Measurements from ENCODE around the gene C4orf33. TPM values are rescaled to one million over a fixed set of nuclear protein-coding genes. Genes with fewer than 3 reads are reported as not detected.

The C4orf33 gene
- total RNA-seq, 1 donor from 2014 or later, result 8.5 TPM

GRCh38 chr4:129131343-129131742, 35.4 kb downstream of the C4orf33 start:
- no peak for DNase-seq (ENCODE audit: low read depth)
- H3K27me3 ChIP-seq (ENCODE audit: control insufficient read depth, insufficient read depth, low read length), result no peaks in the 10 kb centered on the region
- no peaks in the 10 kb centered on the region for H3K36me3 ChIP-seq (ENCODE audit: control insufficient read depth, insufficient read depth, low read length)
- no peak overlapping the region for H3K4me3 ChIP-seq (ENCODE audit: low read depth, low read length)
- TF ChIP-seq CTCF (IDR thresholded peaks at IDR 0.05; ENCODE audit: insufficient read depth, low read length, poor library complexity, severe bottlenecking), result no peak

- Histone ChIP-seq H3K27me3 (ENCODE audit: control insufficient read depth, insufficient read depth, low read length) (no peaks in the 10 kb centered on the region), H3K36me3 (ENCODE audit: control insufficient read depth, insufficient read depth, low read length) (no peaks in the 10 kb centered on the region), H3K4me3 (ENCODE audit: low read depth, low read length) (no peak overlapping the region)
- DNase-seq (ENCODE audit: low read depth), result no peak
- TF ChIP-seq CTCF (IDR thresholded peaks at IDR 0.05; ENCODE audit: insufficient read depth, low read length, poor library complexity, severe bottlenecking), result no peak
Observed at GRCh38 chr4:129136433-129136832, 40.5 kb downstream of the C4orf33 start.

- no peaks in the 10 kb centered on the region for H3K36me3 ChIP-seq (ENCODE audit: control insufficient read depth, insufficient read depth, low read length)
- no peaks in the 10 kb centered on the region for H3K27me3 ChIP-seq (ENCODE audit: control insufficient read depth, insufficient read depth, low read length)
- DNase-seq (ENCODE audit: low read depth), result no peak
- no peak overlapping the region for H3K4me3 ChIP-seq (ENCODE audit: low read depth, low read length)
- no peak for TF ChIP-seq CTCF (IDR thresholded peaks at IDR 0.05; ENCODE audit: insufficient read depth, low read length, poor library complexity, severe bottlenecking)
Observed at GRCh38 chr4:129138810-129139496, 43.0 kb downstream of the C4orf33 start.

- Histone ChIP-seq H3K27me3 (ENCODE audit: control insufficient read depth, insufficient read depth, low read length) (no peaks in the 10 kb centered on the region), H3K4me3 (ENCODE audit: low read depth, low read length) (no peak overlapping the region), H3K36me3 (ENCODE audit: control insufficient read depth, insufficient read depth, low read length) (no peaks in the 10 kb centered on the region)
- no peak for TF ChIP-seq CTCF (IDR thresholded peaks at IDR 0.05; ENCODE audit: insufficient read depth, low read length, poor library complexity, severe bottlenecking)
- DNase-seq (ENCODE audit: low read depth), result no peak
Observed at GRCh38 chr4:129140521-129140920, 44.6 kb downstream of the C4orf33 start.

GRCh38 chr4:129143359-129143758, 47.4 kb downstream of the C4orf33 start:
- Histone ChIP-seq H3K36me3 (ENCODE audit: control insufficient read depth, insufficient read depth, low read length) (no peaks in the 10 kb centered on the region), H3K27me3 (ENCODE audit: control insufficient read depth, insufficient read depth, low read length) (no peaks in the 10 kb centered on the region), H3K4me3 (ENCODE audit: low read depth, low read length) (no peak overlapping the region)
- DNase-seq (ENCODE audit: low read depth), result no peak
- no peak for TF ChIP-seq CTCF (IDR thresholded peaks at IDR 0.05; ENCODE audit: insufficient read depth, low read length, poor library complexity, severe bottlenecking)

GRCh38 chr4:129144755-129145206, 48.8 kb downstream of the C4orf33 start:
- DNase-seq (ENCODE audit: low read depth), result no peak
- no peak for TF ChIP-seq CTCF (IDR thresholded peaks at IDR 0.05; ENCODE audit: insufficient read depth, low read length, poor library complexity, severe bottlenecking)
- no peak overlapping the region for H3K4me3 ChIP-seq (ENCODE audit: low read depth, low read length)
- no peaks in the 10 kb centered on the region for H3K27me3 ChIP-seq (ENCODE audit: control insufficient read depth, insufficient read depth, low read length)
- H3K36me3 ChIP-seq (ENCODE audit: control insufficient read depth, insufficient read depth, low read length), result no peaks in the 10 kb centered on the region
